Kasumi-1 (cell line): ENCODE measurements around the gene PTPRK.
"Not testable (repeated sequence)": the region's sequence is repeated elsewhere in the genome, so short reads cannot be mapped to it uniquely, and the experiment has no call there.

Experiments
- DNase-seq, 2 experiments: peaks; one replicate each; lab custom pipeline; 2025; lab: John Stamatoyannopoulos, UW

Gene PTPRK

GRCh38 chr6:128437685-128438084 lies 82.7 kb downstream of the PTPRK start:
- no peak for DNase-seq

GRCh38 chr6:128434752-128435151 lies 85.6 kb downstream of the PTPRK start:
- DNase-seq: not testable (repeated sequence)

- DNase-seq: no peak
These were observed 88.0 kb downstream of the PTPRK start for GRCh38 chr6:128432394-128432793.

GRCh38 chr6:128427139-128427538 lies 93.3 kb downstream of the PTPRK start:
- DNase-seq: no peak

- no peak for DNase-seq
These were observed 94.5 kb downstream of the PTPRK start for GRCh38 chr6:128425856-128426255.

- no peak for DNase-seq
These were observed 97.5 kb downstream of the PTPRK start for GRCh38 chr6:128422871-128423270.

- no peak for DNase-seq
These were observed 98.2 kb downstream of the PTPRK start for GRCh38 chr6:128422200-128422599.

GRCh38 chr6:128421788-128422187 lies 98.6 kb downstream of the PTPRK start:
- no peak for DNase-seq

GRCh38 chr6:128417698-128418097 lies 102.7 kb downstream of the PTPRK start:
- DNase-seq: no peak

- no peak for DNase-seq
These were observed 105.0 kb downstream of the PTPRK start for GRCh38 chr6:128415387-128415786.

GRCh38 chr6:128414943-128415342 lies 105.5 kb downstream of the PTPRK start:
- DNase-seq: no peak

GRCh38 chr6:128413291-128413690 lies 107.1 kb downstream of the PTPRK start:
- no peak for DNase-seq

GRCh38 chr6:128412680-128413079 lies 107.7 kb downstream of the PTPRK start:
- DNase-seq: no peak

GRCh38 chr6:128410584-128410983 lies 109.8 kb downstream of the PTPRK start:
- no peak for DNase-seq

GRCh38 chr6:128409003-128409402 lies 111.4 kb downstream of the PTPRK start:
- DNase-seq: no peak

GRCh38 chr6:128406453-128406852 lies 113.9 kb downstream of the PTPRK start:
- no peak for DNase-seq

GRCh38 chr6:128403618-128404444 lies 116.6 kb downstream of the PTPRK start:
- no peak for DNase-seq

- DNase-seq: no peak
These were observed 119.5 kb downstream of the PTPRK start for GRCh38 chr6:128400875-128401274.

GRCh38 chr6:128397996-128398395 lies 122.4 kb downstream of the PTPRK start:
- no peak for DNase-seq

GRCh38 chr6:128395596-128395995 lies 124.8 kb downstream of the PTPRK start:
- DNase-seq: no peak

- no peak for DNase-seq
These were observed 125.2 kb downstream of the PTPRK start for GRCh38 chr6:128395188-128395587.

- DNase-seq: no peak
These were observed 126.2 kb downstream of the PTPRK start for GRCh38 chr6:128394167-128394566.

GRCh38 chr6:128389820-128390534 lies 130.4 kb downstream of the PTPRK start:
- no peak for DNase-seq
